GM10847 (cell line): ENCODE data around the gene RAG2.

Source experiments
- POLR2A ChIP-seq: IDR thresholded peaks from 2 replicates; pipeline ENCODE4 v1.6.1; 2011; ENCODE audit not compliant: insufficient read length; ENCODE audit errors: extremely low read depth

RAG2 gene

DNA sequence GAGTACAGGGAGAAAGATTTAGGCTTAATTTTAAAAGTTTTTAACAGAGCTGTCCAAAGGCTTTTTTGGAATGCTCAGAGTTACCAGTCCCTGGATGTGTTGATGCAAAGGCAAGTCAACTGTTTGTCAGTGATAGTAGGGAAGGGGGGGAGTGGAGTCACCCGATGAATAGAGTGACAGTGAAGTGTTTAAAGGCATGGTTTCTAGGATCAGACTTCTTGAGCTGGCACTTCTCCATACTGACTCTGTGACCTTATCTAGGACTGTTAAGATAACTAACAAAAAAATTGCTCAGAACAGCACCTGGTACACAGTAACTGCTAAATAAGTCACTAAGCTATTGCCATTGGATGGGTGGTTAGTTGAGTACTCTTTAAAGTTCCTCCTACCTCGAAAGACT, 11.3 kb upstream of the RAG2 start:
- no peak for TF ChIP-seq POLR2A

GRCh38 chr11:36608491-36609199, 10.6 kb upstream of the RAG2 start:
- no peak for TF ChIP-seq POLR2A

DNA sequence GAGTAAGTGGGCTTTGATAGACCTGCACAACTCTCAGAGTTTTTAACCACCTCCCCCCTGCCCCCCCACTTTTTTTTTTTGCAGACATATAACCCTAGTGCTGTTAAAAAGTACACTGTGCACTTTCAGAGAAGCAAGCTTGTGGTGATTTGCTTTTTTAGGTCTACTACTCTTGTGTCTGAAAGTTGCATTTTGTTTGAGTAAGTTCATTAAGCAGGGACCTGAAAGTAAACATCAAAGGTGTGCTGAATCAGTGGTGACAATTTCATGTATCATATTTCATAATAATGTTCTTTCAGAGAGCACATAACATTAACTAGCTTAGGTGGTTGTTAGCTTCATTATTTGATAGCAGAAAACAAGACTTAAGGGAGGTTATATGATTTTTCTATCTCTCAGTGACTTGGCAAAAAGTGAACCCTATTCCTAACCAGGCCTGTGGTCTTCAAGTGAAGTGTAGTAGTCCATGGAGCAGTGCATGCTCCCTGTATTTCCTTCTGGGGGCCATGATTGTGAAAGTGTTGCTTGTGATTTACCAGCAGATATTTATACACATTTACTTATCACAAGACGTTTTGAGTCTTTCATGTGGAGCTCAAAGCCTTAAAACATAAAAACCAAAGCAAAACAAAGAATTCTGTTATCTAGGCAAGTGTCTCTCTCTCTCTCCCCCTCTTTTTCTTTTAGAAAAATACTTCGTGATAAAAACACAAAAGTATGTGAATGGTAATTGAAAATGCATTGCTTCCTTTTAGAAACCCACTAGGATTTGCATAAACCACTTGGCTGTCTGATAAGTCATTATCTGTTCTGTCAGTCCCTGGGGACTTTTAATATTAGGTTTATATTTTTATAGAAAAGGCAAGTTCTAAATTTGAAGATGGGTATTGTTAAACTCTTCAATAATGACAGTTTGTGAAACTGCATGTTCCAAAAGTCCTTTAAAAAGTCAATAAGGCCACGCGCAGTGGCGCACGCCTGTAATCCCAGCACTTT, 7.5 kb upstream of the RAG2 start:
- TF ChIP-seq POLR2A: no peak

DNA sequence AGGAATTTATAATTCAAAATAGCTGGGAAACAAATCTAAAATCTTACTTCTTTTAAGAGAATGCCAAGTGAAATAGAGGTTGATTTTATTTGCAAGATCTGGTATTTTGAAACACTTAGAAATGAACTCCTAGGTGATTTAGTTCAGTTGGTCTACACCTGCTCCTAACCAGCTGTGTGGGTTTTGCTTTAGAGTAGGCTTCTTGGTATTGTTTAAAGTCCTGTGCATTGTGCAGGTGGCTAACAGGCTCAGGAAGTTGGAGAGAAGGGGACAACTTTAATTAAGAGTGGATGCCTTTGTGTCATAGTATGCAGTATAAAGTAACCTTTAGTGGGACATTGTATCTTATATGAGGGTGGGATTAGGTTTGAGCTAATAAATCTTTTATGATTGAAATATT, 4.1 kb upstream of the RAG2 start:
- no peak for TF ChIP-seq POLR2A

- no peak for TF ChIP-seq POLR2A
Measured at GRCh38 chr11:36601155-36601554, 3.1 kb upstream of the RAG2 start.

DNA sequence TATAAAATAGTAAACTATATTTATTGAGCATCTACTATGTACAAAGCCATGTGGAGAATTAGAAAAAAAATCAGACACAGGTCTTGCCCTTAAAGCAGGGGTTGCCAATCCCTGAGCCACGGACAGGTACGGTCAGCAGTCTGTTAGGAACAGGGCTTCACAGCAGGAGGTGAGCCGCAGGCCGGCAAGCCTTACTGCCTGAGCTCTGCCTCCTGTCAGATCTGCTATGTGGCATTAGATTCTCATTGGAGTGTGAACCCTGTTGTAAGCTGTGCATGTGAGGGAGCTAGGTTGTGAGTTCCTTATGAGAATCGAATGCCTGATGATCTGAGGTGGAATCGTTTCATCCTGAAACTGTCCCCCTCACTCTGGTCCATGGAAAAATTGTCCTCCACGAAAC, 2.1 kb upstream of the RAG2 start:
- TF ChIP-seq POLR2A: no peak

- TF ChIP-seq POLR2A: no peak
Measured at GRCh38 chr11:36596880-36597279, 1.2 kb downstream of the RAG2 start.

GRCh38 chr11:36594316-36594989, 3.6 kb downstream of the RAG2 start, which contains the start of gene IFTAP:
IFTAP (plus strand) TSS chr11:36594502; CDS start chr11:36610104, 15,602 bp downstream.
- TF ChIP-seq POLR2A: no peak

DNA sequence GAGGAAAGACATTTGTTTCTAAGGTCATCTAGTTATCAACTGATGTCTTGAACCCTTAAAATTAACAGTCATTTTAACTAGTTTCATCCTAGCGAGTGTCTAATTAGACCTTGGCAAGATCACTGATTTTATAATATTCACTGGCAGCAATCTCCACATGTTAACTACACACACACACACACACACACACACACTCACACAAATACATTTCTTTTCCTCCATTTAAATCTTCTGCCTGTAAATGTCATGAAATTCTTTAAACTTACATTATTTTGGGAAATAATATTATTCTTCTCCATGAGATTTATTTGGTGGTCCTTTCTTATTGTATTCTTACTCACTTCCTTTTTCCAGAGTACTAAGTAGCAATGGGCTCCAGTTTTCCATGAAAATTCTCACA, 6.6 kb downstream of the RAG2 start:
- TF ChIP-seq POLR2A: no peak

DNA sequence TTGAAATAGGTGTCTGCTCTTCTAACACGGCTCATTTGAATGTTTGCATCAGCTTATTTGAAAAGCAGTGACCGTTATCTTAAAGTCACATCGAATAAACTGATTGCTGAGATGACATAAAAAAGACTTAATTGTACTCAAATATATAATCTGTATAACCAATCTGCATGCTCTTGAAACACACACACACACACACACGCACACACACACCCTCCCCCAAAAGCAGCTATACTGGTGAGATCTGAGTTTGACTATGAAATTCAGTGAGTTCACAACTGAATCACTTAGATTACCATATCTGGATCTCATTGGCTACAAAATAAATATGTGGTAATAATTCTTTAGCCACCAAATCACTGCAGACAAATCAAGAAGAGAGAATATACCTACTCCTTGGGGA, 7.5 kb downstream of the RAG2 start:
- no peak for TF ChIP-seq POLR2A

GRCh38 chr11:36588099-36588498, 9.9 kb downstream of the RAG2 start:
- no peak for TF ChIP-seq POLR2A

DNA sequence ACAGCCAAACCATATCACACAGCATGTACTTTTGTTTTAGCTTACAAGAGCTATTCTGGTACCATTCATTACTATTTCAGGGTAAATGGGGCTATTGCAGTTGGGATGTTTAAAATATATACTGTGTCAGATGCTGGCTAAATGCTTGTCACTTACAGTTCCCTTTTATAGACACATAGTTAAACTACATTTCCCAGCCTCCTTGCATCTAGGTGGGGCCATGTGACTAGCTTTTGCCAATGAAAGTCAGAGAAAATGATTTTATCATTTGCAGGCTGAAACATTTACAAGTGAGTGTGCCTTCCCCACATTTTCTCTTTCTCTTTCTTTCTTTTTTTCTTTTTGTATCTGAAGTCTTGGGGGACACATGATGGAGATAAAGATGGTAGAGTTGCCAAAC, 11.5 kb downstream of the RAG2 start:
- TF ChIP-seq POLR2A: no peak

- no peak for TF ChIP-seq POLR2A
Measured at GRCh38 chr11:36583667-36584066, 14.4 kb downstream of the RAG2 start.

GRCh38 chr11:36581536-36581935, 16.5 kb downstream of the RAG2 start:
- TF ChIP-seq POLR2A: no peak

DNA sequence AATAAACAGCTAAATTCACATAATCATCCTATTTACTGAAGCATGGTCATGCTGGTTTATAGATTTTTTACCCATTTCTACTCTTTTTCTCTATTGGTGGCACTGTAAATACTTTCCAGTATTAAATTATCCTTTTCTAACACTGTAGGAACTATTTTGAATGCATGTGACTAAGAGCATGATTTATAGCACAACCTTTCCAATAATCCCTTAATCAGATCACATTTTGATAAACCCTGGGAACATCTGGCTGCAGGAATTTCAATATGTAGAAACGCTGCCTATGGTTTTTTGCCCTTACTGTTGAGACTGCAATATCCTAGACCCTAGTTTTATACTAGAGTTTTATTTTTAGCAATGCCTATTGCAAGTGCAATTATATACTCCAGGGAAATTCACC, 19.6 kb downstream of the RAG2 start:
- TF ChIP-seq POLR2A: no peak

DNA sequence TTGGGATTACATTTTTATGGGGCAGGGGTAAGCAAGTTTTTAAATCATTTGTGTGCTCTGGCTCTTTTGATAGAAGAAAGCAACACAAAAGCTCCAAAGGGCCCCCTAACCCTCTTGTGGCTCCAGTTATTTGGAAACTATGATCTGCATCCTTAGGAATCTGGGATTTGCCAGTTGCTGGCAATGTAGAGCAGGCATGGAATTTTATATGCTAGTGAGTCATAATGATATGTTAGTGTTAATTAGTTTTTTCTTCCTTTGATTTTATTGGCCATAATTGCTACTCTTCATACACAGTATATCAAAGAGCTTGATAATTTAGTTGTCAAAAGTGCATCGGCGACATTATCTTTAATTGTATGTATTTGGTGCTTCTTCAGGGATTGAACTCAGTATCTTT, 20.2 kb downstream of the RAG2 start:
- no peak for TF ChIP-seq POLR2A
